Body of pancreas (tissue), 4 donors: ENCODE measurements around the gene TTC7B.

ENCODE experiments used
- CTCF ChIP-seq, 7 experiments: fragments of 450-650 bp in 4 of 7; fragments of 200-600 bp in 3 of 7; sonication (generic) in 3 of 7; IDR thresholded peaks; one replicate each; pipeline ENCODE4 v1.5.1; 2016 to 2019; ENCODE audit warnings: antibody characterized with exemption in 7 of 7
- POLR2A ChIP-seq, 3 donors: fragments of 450-650 bp; IDR thresholded peaks; one replicate each; pipeline ENCODE4 v1.6.1; 2016; ENCODE audit warnings: antibody characterized with exemption in 3 of 3, mild to moderate bottlenecking in 2 of 3

GRCh38 chr14:90543876-90544275 is 272.4 kb downstream of the TTC7B start:
- TF ChIP-seq POLR2A (IDR thresholded peaks at IDR 0.05) = no peak
- no peak for TF ChIP-seq CTCF (IDR thresholded peaks at IDR 0.05)
